Lower lobe of right lung (tissue), 2 donors: ENCODE measurements around the gene PIK3R3. TPM values are rescaled to one million over a fixed set of nuclear protein-coding genes. Genes with fewer than 3 reads are reported as not detected.
A peak's percentile ranks its signal among the peaks of the same experiment; 100 is the strongest.

ENCODE experiments used
- ATAC-seq, 2 donors: fragments of 200-7000 bp; cut with Tn5 transposase; one replicate each; pipeline ENCODE4 v1.9.1; 2020 to 2022; ENCODE audit warnings: mild to moderate bottlenecking in 2 of 2, moderate library complexity in 2 of 2
- DNase-seq: peaks from one replicate; pipeline ENCODE4 v3.0.0-alpha.2; 2020
- H3K27ac ChIP-seq: fragments of 200-600 bp; one replicate; pipeline ENCODE4 v1.8.0; 2022
- H3K27me3 ChIP-seq: fragments of 200-600 bp; one replicate; pipeline ENCODE4 v1.8.0; 2022; ENCODE audit warnings: low read depth
- H3K36me3 ChIP-seq: fragments of 200-600 bp; one replicate; pipeline ENCODE4 v1.8.0; 2022; ENCODE audit warnings: mild to moderate bottlenecking
- H3K4me1 ChIP-seq: fragments of 200-600 bp; one replicate; pipeline ENCODE4 v1.8.0; 2022
- H3K4me3 ChIP-seq: fragments of 200-600 bp; one replicate; pipeline ENCODE4 v1.8.0; 2022; ENCODE audit warnings: mild to moderate bottlenecking
- H3K9me3 ChIP-seq: fragments of 200-600 bp; one replicate; pipeline ENCODE4 v1.8.0; 2022
- CTCF ChIP-seq: fragments of 200-600 bp; IDR thresholded peaks from one replicate; pipeline ENCODE4 v1.8.0; 2022; ENCODE audit warnings: antibody characterized with exemption, mild to moderate bottlenecking
- intact Hi-C: fragments of 100-400 bp; cut with DNase I; formaldehyde crosslinking; loops from one replicate; pipeline ENCODE4 v1.11.0; 2022
- total RNA-seq: library from RNA; stranded (reverse); fragmentation: NEBNext Ultra II Directional; extraction: Animal tissue kit (Norgen Biotek cat#: 25700); gene quantifications from one replicate; pipeline ENCODE4 v1.2.1, GENCODE V29; 2021
- donor health status: DM: no; HTN: yes; CAD: no; lungs with severe emphysema.

The PIK3R3 gene
- total RNA-seq, 1 donor from 2014 or later: 39.2 TPM

- H3K4me3 ChIP-seq: no peak overlapping the region
- H3K9me3 ChIP-seq: no peaks in the 10 kb centered on the region
- no peak overlapping the region for H3K27ac ChIP-seq
- no peaks in the 10 kb centered on the region for H3K27me3 ChIP-seq
- peaks cover 15% of the 10 kb centered on the region for H3K36me3 ChIP-seq
- DNase-seq (no peak), ATAC-seq (peak; percentile 69 to 85)
- peaks cover 6% of the 10 kb centered on the region for H3K4me1 ChIP-seq
- TF ChIP-seq CTCF: no peak
- intact Hi-C loops: no loop called here
Measured at GRCh38 chr1:46070164-46070814, 62.1 kb downstream of the PIK3R3 start.

- H3K27me3 ChIP-seq: no peaks in the 10 kb centered on the region
- intact Hi-C loops: no loop called here
- H3K4me3 ChIP-seq: no peak overlapping the region
- H3K4me1 ChIP-seq: peaks cover 12% of the 10 kb centered on the region
- peaks cover 15% of the 10 kb centered on the region for H3K36me3 ChIP-seq
- no peak overlapping the region for H3K27ac ChIP-seq
- ATAC-seq: no peak
- DNase-seq: no peak
- TF ChIP-seq CTCF: no peak
- H3K9me3 ChIP-seq: no peaks in the 10 kb centered on the region
Measured at GRCh38 chr1:46068525-46068924, 63.9 kb downstream of the PIK3R3 start.

- no peaks in the 10 kb centered on the region for H3K27me3 ChIP-seq
- H3K9me3 ChIP-seq: no peaks in the 10 kb centered on the region
- DNase-seq (no peak), ATAC-seq (no peak)
- H3K4me3 ChIP-seq: no peak overlapping the region
- H3K27ac ChIP-seq: no peak overlapping the region
- intact Hi-C loops: no loop called here
- peaks cover 12% of the 10 kb centered on the region for H3K4me1 ChIP-seq
- TF ChIP-seq CTCF: no peak
- peaks cover 15% of the 10 kb centered on the region for H3K36me3 ChIP-seq
Measured at GRCh38 chr1:46067652-46068051, 64.8 kb downstream of the PIK3R3 start.

GRCh38 chr1:46065405-46065804, 67.0 kb downstream of the PIK3R3 start:
- H3K4me3 ChIP-seq: no peak overlapping the region
- no peak for TF ChIP-seq CTCF
- H3K36me3 ChIP-seq: peaks cover 21% of the 10 kb centered on the region
- H3K9me3 ChIP-seq: no peaks in the 10 kb centered on the region
- no peak overlapping the region for H3K27ac ChIP-seq
- ATAC-seq (peak; percentile 61 to 73), DNase-seq (no peak)
- peaks cover 12% of the 10 kb centered on the region for H3K4me1 ChIP-seq
- intact Hi-C loops: no loop called here
- H3K27me3 ChIP-seq: no peaks in the 10 kb centered on the region

- H3K36me3 ChIP-seq: peaks cover 19% of the 10 kb centered on the region
- DNase-seq (no peak), ATAC-seq (no peak)
- intact Hi-C loops: no loop called here
- no peak overlapping the region for H3K27ac ChIP-seq
- no peak overlapping the region for H3K4me3 ChIP-seq
- H3K4me1 ChIP-seq: peaks cover 12% of the 10 kb centered on the region
- no peaks in the 10 kb centered on the region for H3K9me3 ChIP-seq
- H3K27me3 ChIP-seq: no peaks in the 10 kb centered on the region
- no peak for TF ChIP-seq CTCF
Measured at GRCh38 chr1:46064708-46065107, 67.7 kb downstream of the PIK3R3 start.
